ENCODE measurements around the gene SORBS1. TPM values are rescaled to one million over a fixed set of nuclear protein-coding genes. Genes with fewer than 3 reads are reported as not detected.
A peak's percentile ranks its signal among the peaks of the same experiment; 100 is the strongest.

Gene SORBS1
- total RNA-seq, 1 donor from 2014 or later, result 5.1 TPM

- Histone ChIP-seq H3K9ac (ENCODE audit: low read length) (peak overlapping the region; percentile 26), H3K4me2 (ENCODE audit: low read length) (peak overlapping the region; percentile 37), H3K4me1 (ENCODE audit: insufficient read depth, low read length) (peaks cover 51% of the 10 kb centered on the region), H3K36me3 (ENCODE audit: insufficient read depth, low read length) (no peaks in the 10 kb centered on the region), H3K79me2 (ENCODE audit: insufficient read depth, low read length) (peaks cover 82% of the 10 kb centered on the region), H3K27ac (ENCODE audit: low read depth, low read length) (peak overlapping the region; percentile 73), H4K20me1 (ENCODE audit: insufficient read depth, low read length) (peaks cover 34% of the 10 kb centered on the region), H3K27me3 (ENCODE audit: insufficient read depth, low read length) (no peaks in the 10 kb centered on the region), H3K9me3 (ENCODE audit: insufficient read depth, low read depth, low read length) (no peaks in the 10 kb centered on the region), H2AFZ (ENCODE audit: low read depth, low read length) (no peak overlapping the region), H3K4me3 (ENCODE audit: insufficient read depth, low read depth, low read length) (no peak overlapping the region)
- Mint-ChIP-seq H3K4me3 (ENCODE audit: unreplicated experiment) (no peak overlapping the region), H3K36me3 (ENCODE audit: low read depth, unreplicated experiment) (peaks cover 5% of the 10 kb centered on the region), H3K27me3 (ENCODE audit: low read depth, unreplicated experiment) (no peaks in the 10 kb centered on the region), H3K9me3 (ENCODE audit: unreplicated experiment) (no peaks in the 10 kb centered on the region), H3K27ac (ENCODE audit: unreplicated experiment) (peak overlapping the region; percentile 16), H3K4me1 (ENCODE audit: low read depth, unreplicated experiment) (peaks cover 75% of the 10 kb centered on the region)
- peak; percentile 49 for DNase-seq (ENCODE audit: low read depth)
- no peak for FAIRE-seq
- TF ChIP-seq CTCF (IDR thresholded peaks at IDR 0.05; ENCODE audit: insufficient read depth, low read depth, low read length), result no peak
- no peak for TF ChIP-seq EZH2 (IDR thresholded peaks at IDR 0.05; ENCODE audit: insufficient read depth, low read length)
Observed at GRCh38 chr10:95276367-95277200, 284.6 kb downstream of the SORBS1 start.

GRCh38 chr10:95275726-95276366 lies 285.3 kb downstream of the SORBS1 start:
- Histone ChIP-seq H3K4me3 (ENCODE audit: insufficient read depth, low read depth, low read length) (no peak overlapping the region), H3K4me1 (ENCODE audit: insufficient read depth, low read length) (peaks cover 51% of the 10 kb centered on the region), H3K27ac (ENCODE audit: low read depth, low read length) (peak overlapping the region; percentile 73), H4K20me1 (ENCODE audit: insufficient read depth, low read length) (peaks cover 27% of the 10 kb centered on the region), H3K9ac (ENCODE audit: low read length) (peak overlapping the region; percentile 38), H2AFZ (ENCODE audit: low read depth, low read length) (no peak overlapping the region), H3K27me3 (ENCODE audit: insufficient read depth, low read length) (no peaks in the 10 kb centered on the region), H3K36me3 (ENCODE audit: insufficient read depth, low read length) (no peaks in the 10 kb centered on the region), H3K9me3 (ENCODE audit: insufficient read depth, low read depth, low read length) (no peaks in the 10 kb centered on the region), H3K79me2 (ENCODE audit: insufficient read depth, low read length) (peaks cover 77% of the 10 kb centered on the region), H3K4me2 (ENCODE audit: low read length) (peak overlapping the region; percentile 37)
- peaks cover 68% of the 10 kb centered on the region for H3K4me1 Mint-ChIP-seq (ENCODE audit: low read depth, unreplicated experiment)
- peak overlapping the region; percentile 16 for H3K27ac Mint-ChIP-seq (ENCODE audit: unreplicated experiment)
- FAIRE-seq, result no peak
- TF ChIP-seq EZH2 (IDR thresholded peaks at IDR 0.05; ENCODE audit: insufficient read depth, low read length) (no peak), CTCF (IDR thresholded peaks at IDR 0.05; ENCODE audit: insufficient read depth, low read depth, low read length) (no peak)
- H3K4me3 Mint-ChIP-seq (ENCODE audit: unreplicated experiment), result no peak overlapping the region
- H3K27me3 Mint-ChIP-seq (ENCODE audit: low read depth, unreplicated experiment), result no peaks in the 10 kb centered on the region
- no peaks in the 10 kb centered on the region for H3K9me3 Mint-ChIP-seq (ENCODE audit: unreplicated experiment)
- peak; percentile 77 for DNase-seq (ENCODE audit: low read depth)
- H3K36me3 Mint-ChIP-seq (ENCODE audit: low read depth, unreplicated experiment), result peaks cover 5% of the 10 kb centered on the region

Data from astrocyte (in vitro differentiated cells and primary cell).